Brain microvascular endothelial cell (primary cell): ENCODE data around the gene PLOD2.

Experiments
- DNase-seq: peaks from one replicate; pipeline ENCODE4 v3.0.0-alpha.2; 2020
- H3K27ac ChIP-seq: fragments of 250-450 bp; sonication (Bioruptor Pico); 2 replicates; pipeline ENCODE4 v1.5.1; 2020; ENCODE audit warnings: mild to moderate bottlenecking, moderate library complexity
- H3K27me3 ChIP-seq: fragments of 250-450 bp; sonication (Bioruptor Pico); replicated peaks from 2 replicates; pipeline ENCODE4 v1.5.1; 2020; ENCODE audit warnings: mild to moderate bottlenecking
- H3K36me3 ChIP-seq: fragments of 250-450 bp; sonication (Bioruptor Pico); replicated peaks from 2 replicates; pipeline ENCODE4 v1.5.1; 2020; ENCODE audit warnings: mild to moderate bottlenecking
- H3K4me3 ChIP-seq: 2 replicates; pipeline ENCODE4 v1.5.1; 2011; ENCODE audit warnings: low read depth, mild to moderate bottlenecking, control low read depth, low read length, moderate library complexity
- CTCF ChIP-seq: IDR thresholded peaks from 2 replicates; pipeline ENCODE4 v1.5.1; 2011; ENCODE audit warnings: low read depth, mild to moderate bottlenecking, moderate library complexity, low read length, control low read depth, inconsistent platforms; ENCODE audit errors: missing control alignments
- in situ Hi-C: cut with HindIII; loops from 2 replicates; pipeline ENCODE4 v1.10.0; 2017; ENCODE audit warnings: low sequenced_read_pairs, low pct_ligation_motif_present

The PLOD2 gene

GRCh38 chr3:146019508-146019907 is 141.5 kb downstream of the PLOD2 start:
- Histone ChIP-seq H3K36me3 (no peaks in the 10 kb centered on the region), H3K4me3 (no peak overlapping the region), H3K27me3 (no peaks in the 10 kb centered on the region), H3K27ac (no peak overlapping the region)
- no peak for TF ChIP-seq CTCF
- DNase-seq = peak; percentile 51
- in situ Hi-C loops = no loop called here
